ENCODE data around the gene MTFR2.

GRCh38 chr6:136230219-136230853, 19.8 kb downstream of the MTFR2 start:
- TF ChIP-seq GATA2 (IDR thresholded peaks at IDR 0.05; ENCODE audit: low read depth, low read length) (no peak), GATA3 (IDR thresholded peaks at IDR 0.05; ENCODE audit: low read depth, low read length) (no peak)
